Neuronal stem cell (in vitro differentiated cells): Measurements from ENCODE around the gene FOXP1.

Experiments used
- DNase-seq: peaks from one replicate; pipeline ENCODE4 v3.0.0-alpha.2; 2013; ENCODE audit warnings: low spot score
- H2AFZ ChIP-seq: one replicate; pipeline ENCODE4 v1.6.1; 2013; ENCODE audit warnings: mild to moderate bottlenecking, low read length, inconsistent platforms
- H2AK5ac ChIP-seq: 2 replicates; pipeline ENCODE4 v1.6.1; 2013; ENCODE audit warnings: low read depth, mild to moderate bottlenecking, inconsistent platforms, low read length, moderate library complexity, mixed read lengths
- H2BK120ac ChIP-seq: 2 replicates; pipeline ENCODE4 v1.6.1; 2013; ENCODE audit warnings: low read depth, mild to moderate bottlenecking, inconsistent platforms, low read length, moderate library complexity, mixed read lengths
- H2BK12ac ChIP-seq: one replicate; pipeline ENCODE4 v1.6.1; 2013; ENCODE audit warnings: low read length, inconsistent platforms
- H2BK15ac ChIP-seq: 2 replicates; pipeline ENCODE4 v1.6.1; 2013; ENCODE audit warnings: mild to moderate bottlenecking, low read length, inconsistent platforms, mixed read lengths
- H2BK5ac ChIP-seq: one replicate; pipeline ENCODE4 v1.6.1; 2013; ENCODE audit warnings: inconsistent platforms, mild to moderate bottlenecking, low read length, moderate library complexity
- H3K14ac ChIP-seq: one replicate; pipeline ENCODE4 v1.6.1; 2013; ENCODE audit warnings: low read length, inconsistent platforms
- H3K18ac ChIP-seq: 2 replicates; pipeline ENCODE4 v1.6.1; 2013; ENCODE audit warnings: low read length, inconsistent platforms
- H3K23ac ChIP-seq: 2 replicates; pipeline ENCODE4 v1.6.1; 2013; ENCODE audit warnings: low read depth, mild to moderate bottlenecking, mixed read lengths, low read length, inconsistent platforms; ENCODE audit not compliant: poor library complexity
- H3K27ac ChIP-seq: replicated peaks from 3 replicates; pipeline ENCODE4 v1.5.1; 2013; ENCODE audit warnings: low read length, inconsistent platforms
- H3K27me3 ChIP-seq, 3 experiments: 2 replicates each; pipeline ENCODE4 v1.6.1; 2013; ENCODE audit warnings: low read length in 3 of 3, mild to moderate bottlenecking in 2 of 3, inconsistent platforms in 1 of 3, low read depth in 1 of 3, mixed read lengths in 1 of 3, moderate library complexity in 1 of 3; ENCODE audit not compliant: control insufficient read depth in 3 of 3, insufficient read depth in 3 of 3
- H3K36me3 ChIP-seq, 2 donors: replicated peaks in 1 of 2; 2 replicates each; pipeline ENCODE4 v1.6.1; 2013; ENCODE audit warnings: low read length in 2 of 2; ENCODE audit not compliant: control insufficient read depth in 2 of 2, insufficient read depth in 2 of 2
- H3K4ac ChIP-seq: 2 replicates; pipeline ENCODE4 v1.6.1; 2013; ENCODE audit warnings: inconsistent platforms, mild to moderate bottlenecking, low read length, moderate library complexity
- H3K4me1 ChIP-seq, 2 donors: 1 replicate in 1 of 2; 2 replicates in 1 of 2; pipeline ENCODE4 v1.6.1; 2013; ENCODE audit warnings: low read length in 2 of 2, low read depth in 1 of 2; ENCODE audit not compliant: control insufficient read depth in 2 of 2, insufficient read depth in 1 of 2
- H3K4me2 ChIP-seq: one replicate; pipeline ENCODE4 v1.6.1; 2013; ENCODE audit warnings: mild to moderate bottlenecking, low read length, inconsistent platforms; ENCODE audit not compliant: insufficient read depth, poor library complexity, severe bottlenecking
- H3K4me3 ChIP-seq, 2 donors: 2 replicates each; pipeline ENCODE4 v1.5.1; 2013; ENCODE audit warnings: low read length in 2 of 2, mild to moderate bottlenecking in 2 of 2, inconsistent platforms in 1 of 2, moderate library complexity in 1 of 2
- H3K79me1 ChIP-seq: one replicate; pipeline ENCODE4 v1.6.1; 2013; ENCODE audit warnings: low read depth, mild to moderate bottlenecking, inconsistent platforms, low read length, moderate library complexity
- H3K9ac ChIP-seq: one replicate; pipeline ENCODE4 v1.6.1; 2013; ENCODE audit warnings: mild to moderate bottlenecking, low read depth, low read length, inconsistent platforms; ENCODE audit not compliant: poor library complexity
- H3K9me3 ChIP-seq, 2 donors: replicated peaks in 1 of 2; 2 replicates each; pipeline versions ENCODE3 to v1.6.1; 2013; ENCODE audit warnings: low read length in 2 of 2, mild to moderate bottlenecking in 2 of 2, inconsistent platforms in 1 of 2, low read depth in 1 of 2, mixed read lengths in 1 of 2, moderate library complexity in 1 of 2; ENCODE audit not compliant: control insufficient read depth in 2 of 2, insufficient read depth in 1 of 2
- H4K8ac ChIP-seq: one replicate; pipeline ENCODE4 v1.6.1; 2013; ENCODE audit warnings: low read depth, mild to moderate bottlenecking, inconsistent platforms, low read length, moderate library complexity
- H4K91ac ChIP-seq: one replicate; pipeline ENCODE4 v1.6.1; 2013; ENCODE audit warnings: low read length, low read depth, mild to moderate bottlenecking, inconsistent platforms; ENCODE audit not compliant: poor library complexity
- WGBS, 2 donors: extraction: QIAGEN DNeasy Blood & Tissue Kit; methylation state at CpG; one replicate each; pipeline ENCODE4 v1.1.7; 2013; ENCODE audit warnings: missing lambda C conversion rate in 2 of 2, mixed read lengths in 1 of 2; ENCODE audit not compliant: insufficient read length in 2 of 2, insufficient replicate concordance in 1 of 2; ENCODE audit errors: extremely low coverage in 2 of 2; 5-methylcytosine and 5-hydroxymethylcytosine counted together

Gene FOXP1

DNA sequence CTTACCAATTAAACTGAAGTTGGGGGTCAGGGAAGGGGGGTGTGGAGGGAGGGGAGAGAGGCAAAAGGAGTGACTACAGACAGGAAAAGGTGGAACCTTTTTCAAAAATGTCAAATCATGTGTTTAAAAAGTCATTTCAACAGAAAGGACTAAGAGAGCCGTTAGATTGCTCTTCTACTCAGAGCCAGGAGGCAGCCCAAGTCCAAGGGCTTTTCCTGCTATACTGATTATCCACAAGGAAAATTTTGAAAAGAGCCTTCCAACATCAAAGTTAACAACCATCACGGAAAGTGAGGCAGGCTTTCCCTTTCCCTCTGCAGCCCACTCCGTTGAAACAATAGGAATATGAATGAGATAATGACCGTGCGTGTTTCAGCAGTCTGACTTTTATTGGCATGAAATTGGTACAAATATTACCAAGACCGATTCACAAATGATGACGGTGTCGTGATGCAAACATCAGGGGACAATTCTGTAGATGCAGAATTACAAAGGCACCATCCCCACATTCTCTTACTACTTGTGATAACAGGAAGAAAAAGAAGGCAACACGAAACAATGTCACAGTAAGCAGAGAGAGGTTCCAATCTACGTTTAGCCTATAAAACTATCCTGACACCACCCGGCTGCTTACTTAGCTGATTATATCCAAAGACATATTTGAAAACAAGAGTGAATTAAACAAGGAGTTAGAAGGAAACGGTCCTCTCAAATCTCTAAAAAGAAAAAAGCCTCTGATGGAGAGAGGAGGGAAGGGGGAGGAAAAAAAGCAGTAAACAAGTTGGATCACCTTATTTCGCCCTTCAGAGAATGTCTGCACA lies 453.7 kb downstream of the FOXP1 start:
- Histone ChIP-seq H2BK120ac (no peak overlapping the region), H3K27me3 (no peaks in the 10 kb centered on the region), H4K91ac (no peak overlapping the region), H3K9me3 (no peaks in the 10 kb centered on the region), H3K23ac (no peak overlapping the region), H3K9ac (no peak overlapping the region), H4K8ac (no peak overlapping the region), H2AFZ (peak overlapping the region; percentile 71), H2BK12ac (no peak overlapping the region), H3K4me2 (no peak overlapping the region), H3K36me3 (peaks cover 0 to 1% of the 10 kb centered on the region in 2 donors), H3K4me3 (peak overlapping the region in 1 of 2 donors; percentile 59), H3K79me1 (no peaks in the 10 kb centered on the region), H3K27ac (no peak overlapping the region), H3K18ac (no peak overlapping the region), H2AK5ac (no peak overlapping the region), H2BK15ac (no peak overlapping the region), H3K4ac (no peak overlapping the region), H3K4me1 (peaks cover 15 to 49% of the 10 kb centered on the region in 2 donors), H2BK5ac (no peak overlapping the region), H3K14ac (no peak overlapping the region)
- WGBS, 2 donors, result no CpG with 5 or more reads among the region's 13 CpGs
- DNase-seq, result no peak

GRCh38 chr3:71128961-71129360 lies 454.6 kb downstream of the FOXP1 start:
- Histone ChIP-seq H3K4me3 (peak overlapping the region in 1 of 2 donors; percentile 59), H3K18ac (no peak overlapping the region), H3K79me1 (no peaks in the 10 kb centered on the region), H3K9me3 (no peaks in the 10 kb centered on the region), H3K14ac (no peak overlapping the region), H3K27ac (no peak overlapping the region), H2BK120ac (no peak overlapping the region), H3K4me2 (no peak overlapping the region), H3K27me3 (no peaks in the 10 kb centered on the region), H3K4me1 (peaks cover 15 to 46% of the 10 kb centered on the region in 2 donors), H2AFZ (no peak overlapping the region), H2AK5ac (no peak overlapping the region), H3K9ac (no peak overlapping the region), H3K36me3 (peaks cover 0 to 1% of the 10 kb centered on the region in 2 donors), H2BK15ac (no peak overlapping the region), H3K4ac (no peak overlapping the region), H2BK12ac (no peak overlapping the region), H4K91ac (no peak overlapping the region), H2BK5ac (no peak overlapping the region), H3K23ac (no peak overlapping the region), H4K8ac (no peak overlapping the region)
- WGBS, 2 donors, result no CpG with 5 or more reads among the region's 6 CpGs
- DNase-seq, result no peak

- no peak overlapping the region for H3K4ac ChIP-seq
- H3K18ac ChIP-seq, result no peak overlapping the region
- no peaks in the 10 kb centered on the region for H3K36me3 ChIP-seq
- no peak for DNase-seq
- H4K8ac ChIP-seq, result no peak overlapping the region
- H3K4me3 ChIP-seq, result no peak overlapping the region
- no peak overlapping the region for H3K27ac ChIP-seq
- no CpG with 5 or more reads among the region's 7 CpGs for WGBS, 2 donors
- no peaks in the 10 kb centered on the region for H3K27me3 ChIP-seq
- H3K79me1 ChIP-seq, result no peaks in the 10 kb centered on the region
- no peak overlapping the region for H2BK120ac ChIP-seq
- no peaks in the 10 kb centered on the region for H3K9me3 ChIP-seq
- no peak overlapping the region for H3K23ac ChIP-seq
- no peak overlapping the region for H3K9ac ChIP-seq
- H2AFZ ChIP-seq, result no peak overlapping the region
- no peak overlapping the region for H2AK5ac ChIP-seq
- no peak overlapping the region for H3K4me2 ChIP-seq
- H4K91ac ChIP-seq, result no peak overlapping the region
- H2BK12ac ChIP-seq, result no peak overlapping the region
- peaks cover 13 to 42% of the 10 kb centered on the region in 2 donors for H3K4me1 ChIP-seq
- no peak overlapping the region for H3K14ac ChIP-seq
- H2BK5ac ChIP-seq, result no peak overlapping the region
- no peak overlapping the region for H2BK15ac ChIP-seq
Observed at GRCh38 chr3:71127844-71128243, 455.7 kb downstream of the FOXP1 start.

DNA sequence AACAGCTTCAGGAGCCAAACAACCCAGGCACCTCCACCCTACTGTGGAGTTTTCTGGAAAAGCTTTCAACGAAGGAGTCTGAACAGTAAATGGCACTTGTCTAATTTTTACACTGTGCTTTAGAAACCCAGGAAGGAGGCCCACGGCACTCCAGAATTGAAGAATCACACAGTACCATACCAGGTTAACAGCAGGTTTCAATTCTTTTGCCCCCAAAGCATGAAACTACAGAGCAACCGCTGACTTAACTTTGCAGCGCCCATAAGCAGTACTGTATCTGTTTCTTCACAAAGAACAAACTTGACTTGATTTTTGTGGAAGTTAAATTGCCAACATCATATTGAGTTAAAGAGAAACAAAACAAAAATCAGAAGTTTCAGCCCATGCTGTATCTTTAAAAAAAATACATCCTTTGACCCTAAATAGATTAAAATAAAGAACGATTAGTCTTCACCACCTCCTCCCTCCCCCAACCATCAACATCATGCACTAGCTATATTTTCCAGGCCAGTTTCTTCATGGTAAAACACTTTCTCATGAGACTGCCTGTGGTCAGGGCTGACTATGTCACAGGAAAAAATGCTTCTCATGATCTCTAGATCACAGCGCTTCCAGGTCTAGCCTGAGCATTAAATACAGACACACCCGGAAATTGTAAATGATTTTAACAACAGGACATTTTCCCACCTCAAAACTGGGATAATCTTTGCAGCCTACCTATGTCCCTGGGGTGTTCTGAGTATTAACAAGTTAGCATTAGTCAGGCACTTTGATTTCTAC lies 456.3 kb downstream of the FOXP1 start:
- no peak for DNase-seq
- no peak overlapping the region for H2BK120ac ChIP-seq
- H3K79me1 ChIP-seq, result no peaks in the 10 kb centered on the region
- H3K14ac ChIP-seq, result no peak overlapping the region
- no peaks in the 10 kb centered on the region for H3K27me3 ChIP-seq
- no peak overlapping the region for H3K4me2 ChIP-seq
- no peak overlapping the region for H2AK5ac ChIP-seq
- H2BK5ac ChIP-seq, result no peak overlapping the region
- H2BK12ac ChIP-seq, result no peak overlapping the region
- no peak overlapping the region for H3K23ac ChIP-seq
- H2AFZ ChIP-seq, result no peak overlapping the region
- peaks cover 13 to 37% of the 10 kb centered on the region in 2 donors for H3K4me1 ChIP-seq
- WGBS, 2 donors, result no CpG with 5 or more reads among the region's 7 CpGs
- no peaks in the 10 kb centered on the region for H3K9me3 ChIP-seq
- H3K9ac ChIP-seq, result no peak overlapping the region
- H3K27ac ChIP-seq, result no peak overlapping the region
- no peak overlapping the region for H4K91ac ChIP-seq
- H4K8ac ChIP-seq, result no peak overlapping the region
- no peak overlapping the region for H3K18ac ChIP-seq
- no peaks in the 10 kb centered on the region for H3K36me3 ChIP-seq
- H3K4ac ChIP-seq, result no peak overlapping the region
- H3K4me3 ChIP-seq, result no peak overlapping the region
- H2BK15ac ChIP-seq, result no peak overlapping the region
